Measurements from ENCODE around the gene AQP1. TPM values are rescaled to one million over a fixed set of nuclear protein-coding genes. Genes with fewer than 3 reads are reported as not detected.

The AQP1 gene
- total RNA-seq, 5 donors from 2014 or later (not counting 1 experiment from before 2014, with no cell fraction given): 0.13 to 1.9 (median 0.79) TPM

- DNase-seq: no peak
Observed at GRCh38 chr7:30971440-30971839, 59.8 kb downstream of the AQP1 start.

GRCh38 chr7:30971840-30972563 lies 60.3 kb downstream of the AQP1 start:
- no peaks in the 10 kb centered on the region for H3K9me3 Mint-ChIP-seq
- H3K4me3 Mint-ChIP-seq: no peak overlapping the region
- Histone ChIP-seq H3K36me3 (ENCODE audit: control insufficient read depth in 2 of 2, extremely low read depth in 1 of 2, insufficient read depth in 1 of 2, low read length in 1 of 2) (no peaks in the 10 kb centered on the region), H3K4me3 (ENCODE audit: control insufficient read depth in 1 of 2, extremely low read depth in 1 of 2, low read length in 1 of 2) (no peak overlapping the region), H3K27me3 (replicated peaks in 1 of 2; ENCODE audit: control insufficient read depth in 2 of 2, extremely low read depth in 1 of 2, insufficient read depth in 2 of 2, low read length in 1 of 2) (peaks cover 0 to 33% of the 10 kb centered on the region in 2 experiments), H3K9me3 (no peaks in the 10 kb centered on the region), H3K27ac (ENCODE audit: low read length) (no peak overlapping the region), H3K4me1 (ENCODE audit: control insufficient read depth in 1 of 2, extremely low read depth in 1 of 2, insufficient read depth in 2 of 2, low read length in 2 of 2) (no peaks in the 10 kb centered on the region)
- WGBS (ENCODE audit: insufficient coverage): 54% methylated on average over 5 of the region's 15 CpGs
- no peaks in the 10 kb centered on the region for H3K36me3 Mint-ChIP-seq
- ChIA-PET CTCF (interaction anchor here (0.6 to 1.1 kb wide), 2 partner anchors 8 to 12 kb away, joined by 3 read pairs; no protein-coding TSS in a partner anchor), POLR2A (no interaction called here)
- H3K27ac Mint-ChIP-seq: no peak overlapping the region
- no peak for DNase-seq
- H3K27me3 Mint-ChIP-seq: peaks cover 32 to 34% of the 10 kb centered on the region in 2 donors
- ATAC-seq (replicated peaks in 1 of 4): no peak
- H3K4me1 Mint-ChIP-seq: peaks cover 0 to 2% (median 0%) of the 10 kb centered on the region in 3 donors

More at GRCh38 chr7:30971440-30971839, 59.8 kb downstream of the AQP1 start:
- Histone ChIP-seq H3K36me3 (ENCODE audit: control insufficient read depth in 2 of 2, extremely low read depth in 1 of 2, insufficient read depth in 1 of 2, low read length in 1 of 2) (no peaks in the 10 kb centered on the region), H3K9me3 (no peaks in the 10 kb centered on the region), H3K27ac (ENCODE audit: low read length) (no peak overlapping the region), H3K4me1 (ENCODE audit: control insufficient read depth in 1 of 2, extremely low read depth in 1 of 2, insufficient read depth in 2 of 2, low read length in 2 of 2) (no peaks in the 10 kb centered on the region), H3K27me3 (replicated peaks in 1 of 2; ENCODE audit: control insufficient read depth in 2 of 2, extremely low read depth in 1 of 2, insufficient read depth in 2 of 2, low read length in 1 of 2) (peaks cover 0 to 32% of the 10 kb centered on the region in 2 experiments), H3K4me3 (ENCODE audit: control insufficient read depth in 1 of 2, extremely low read depth in 1 of 2, low read length in 1 of 2) (no peak overlapping the region)
- no peaks in the 10 kb centered on the region for H3K36me3 Mint-ChIP-seq
- POLR2A ChIA-PET: no interaction called here
- no peak overlapping the region for H3K4me3 Mint-ChIP-seq
- no peak for ATAC-seq (replicated peaks in 1 of 4)
- no peaks in the 10 kb centered on the region for H3K9me3 Mint-ChIP-seq
- H3K27me3 Mint-ChIP-seq: peaks cover 31 to 32% of the 10 kb centered on the region in 2 donors
- peaks cover 0 to 2% (median 0%) of the 10 kb centered on the region in 3 donors for H3K4me1 Mint-ChIP-seq
- CTCF ChIA-PET: interaction anchor here (0.6 to 1.4 kb wide), 3 partner anchors 8 to 12 kb away, joined by 3 read pairs; no protein-coding TSS in a partner anchor
- WGBS (ENCODE audit: insufficient coverage): 60% methylated on average over 2 of the region's 3 CpGs
- H3K27ac Mint-ChIP-seq: no peak overlapping the region

GRCh38 chr7:30973292-30973691 lies 61.6 kb downstream of the AQP1 start:
- Mint-ChIP-seq H3K27ac (no peak overlapping the region), H3K27me3 (peaks cover 33 to 34% of the 10 kb centered on the region in 2 donors), H3K4me3 (no peak overlapping the region), H3K4me1 (peaks cover 0 to 2% (median 0%) of the 10 kb centered on the region in 3 donors), H3K36me3 (no peaks in the 10 kb centered on the region), H3K9me3 (no peaks in the 10 kb centered on the region)
- H3K4me3 ChIP-seq (ENCODE audit: control insufficient read depth in 1 of 2, extremely low read depth in 1 of 2, low read length in 1 of 2): no peak overlapping the region
- WGBS (ENCODE audit: insufficient coverage): 82% methylated on average over 3 of the region's 3 CpGs
- CTCF ChIA-PET: interaction anchor here (0.6 to 1.6 kb wide), 3 partner anchors 10 to 61 kb away, joined by 3 to 4 read pairs (median 3); partner anchors contain the start of gene AQP1 (in 1 of the 2)
- peaks cover 0 to 33% of the 10 kb centered on the region in 2 experiments for H3K27me3 ChIP-seq (replicated peaks in 1 of 2; ENCODE audit: control insufficient read depth in 2 of 2, extremely low read depth in 1 of 2, insufficient read depth in 2 of 2, low read length in 1 of 2)
- no peaks in the 10 kb centered on the region for H3K36me3 ChIP-seq (ENCODE audit: control insufficient read depth in 2 of 2, extremely low read depth in 1 of 2, insufficient read depth in 1 of 2, low read length in 1 of 2)
- POLR2A ChIA-PET: no interaction called here
- DNase-seq (no peak), ATAC-seq (replicated peaks in 1 of 4) (no peak)
- no peak overlapping the region for H3K27ac ChIP-seq (ENCODE audit: low read length)
- no peaks in the 10 kb centered on the region for H3K9me3 ChIP-seq
- H3K4me1 ChIP-seq (ENCODE audit: control insufficient read depth in 1 of 2, extremely low read depth in 1 of 2, insufficient read depth in 2 of 2, low read length in 2 of 2): no peaks in the 10 kb centered on the region

- H3K4me3 ChIP-seq (ENCODE audit: control insufficient read depth in 1 of 2, extremely low read depth in 1 of 2, low read length in 1 of 2): no peak overlapping the region
- H3K9me3 ChIP-seq: no peaks in the 10 kb centered on the region
- Mint-ChIP-seq H3K9me3 (no peaks in the 10 kb centered on the region), H3K4me3 (no peak overlapping the region), H3K27me3 (peaks cover 33 to 34% of the 10 kb centered on the region in 2 donors), H3K4me1 (peaks cover 0 to 2% (median 0%) of the 10 kb centered on the region in 3 donors), H3K36me3 (no peaks in the 10 kb centered on the region), H3K27ac (no peak overlapping the region)
- DNase-seq: peak in 1 of 35 experiments; percentile 16
- ATAC-seq (replicated peaks in 1 of 4): no peak
- no peaks in the 10 kb centered on the region for H3K4me1 ChIP-seq (ENCODE audit: control insufficient read depth in 1 of 2, extremely low read depth in 1 of 2, insufficient read depth in 2 of 2, low read length in 2 of 2)
- CTCF ChIA-PET: interaction anchor here (0.6 to 1.6 kb wide), 3 partner anchors 9 to 148 kb away, joined by 3 to 4 read pairs (median 3); no protein-coding TSS in a partner anchor
- H3K27me3 ChIP-seq (replicated peaks in 1 of 2; ENCODE audit: control insufficient read depth in 2 of 2, extremely low read depth in 1 of 2, insufficient read depth in 2 of 2, low read length in 1 of 2): peaks cover 0 to 35% of the 10 kb centered on the region in 2 experiments
- POLR2A ChIA-PET: no interaction called here
- 95% methylated on average over 16 of the region's 18 CpGs for WGBS (ENCODE audit: insufficient coverage)
- H3K27ac ChIP-seq (ENCODE audit: low read length): no peak overlapping the region
- no peaks in the 10 kb centered on the region for H3K36me3 ChIP-seq (ENCODE audit: control insufficient read depth in 2 of 2, extremely low read depth in 1 of 2, insufficient read depth in 1 of 2, low read length in 1 of 2)
Observed at GRCh38 chr7:30973791-30974604, 62.3 kb downstream of the AQP1 start.

GRCh38 chr7:30974605-30975255 lies 63.1 kb downstream of the AQP1 start:
- Mint-ChIP-seq H3K4me3 (no peak overlapping the region), H3K4me1 (peaks cover 0 to 2% (median 0%) of the 10 kb centered on the region in 3 donors), H3K27ac (no peak overlapping the region), H3K36me3 (no peaks in the 10 kb centered on the region), H3K27me3 (peaks cover 32 to 34% of the 10 kb centered on the region in 2 donors), H3K9me3 (no peaks in the 10 kb centered on the region)
- POLR2A ChIA-PET: no interaction called here
- no peak overlapping the region for H3K27ac ChIP-seq (ENCODE audit: low read length)
- no peak overlapping the region for H3K4me3 ChIP-seq (ENCODE audit: control insufficient read depth in 1 of 2, extremely low read depth in 1 of 2, low read length in 1 of 2)
- H3K27me3 ChIP-seq (replicated peaks in 1 of 2; ENCODE audit: control insufficient read depth in 2 of 2, extremely low read depth in 1 of 2, insufficient read depth in 2 of 2, low read length in 1 of 2): peaks cover 2 to 37% of the 10 kb centered on the region in 2 experiments
- peak in 1 of 4 experiments; percentile 78 for ATAC-seq (replicated peaks in 1 of 4)
- no peaks in the 10 kb centered on the region for H3K36me3 ChIP-seq (ENCODE audit: control insufficient read depth in 2 of 2, extremely low read depth in 1 of 2, insufficient read depth in 1 of 2, low read length in 1 of 2)
- peak in 5 of 35 experiments; percentile 3 to 45 (median 7) for DNase-seq
- no peaks in the 10 kb centered on the region for H3K9me3 ChIP-seq
- no peaks in the 10 kb centered on the region for H3K4me1 ChIP-seq (ENCODE audit: control insufficient read depth in 1 of 2, extremely low read depth in 1 of 2, insufficient read depth in 2 of 2, low read length in 2 of 2)
- CTCF ChIA-PET: interaction anchor here in 1 of 2 donors (0.6 kb wide), 1 partner anchor 147 kb away, joined by 3 read pairs; no protein-coding TSS in a partner anchor
- 22% methylated on average over 6 of the region's 7 CpGs for WGBS (ENCODE audit: insufficient coverage)
